ENCODE measurements around the gene PKP3. TPM values are rescaled to one million over a fixed set of nuclear protein-coding genes. Genes with fewer than 3 reads are reported as not detected.
A peak's percentile ranks its signal among the peaks of the same experiment; 100 is the strongest.

The PKP3 gene
- total and polyA plus RNA-seq, 7 experiments from 2014 or later, result not detected

- ChIA-PET CTCF (no interaction called here), POLR2A (no interaction called here)
- no peaks in the 10 kb centered on the region for H3K27me3 ChIP-seq (ENCODE audit: control insufficient read depth in 2 of 2, insufficient read depth in 2 of 2, low read length in 2 of 2)
- Mint-ChIP-seq H3K4me3 (peak overlapping the region in 5 of 10 donors; percentile 20 to 45 (median 22)), H3K4me1 (peaks cover 33 to 49% (median 48%) of the 10 kb centered on the region in 7 donors), H3K27me3 (peaks cover 0 to 7% (median 0%) of the 10 kb centered on the region in 5 donors), H3K9me3 (peaks cover 0 to 3% (median 0%) of the 10 kb centered on the region in 11 donors), H3K27ac (peak overlapping the region in 8 of 9 donors; percentile 33 to 75 (median 56)), H3K36me3 (no peaks in the 10 kb centered on the region)
- no peaks in the 10 kb centered on the region for H3K9me3 ChIP-seq (ENCODE audit: control insufficient read depth in 2 of 3, low read length in 3 of 3)
- no peak overlapping the region for H3K4me3 ChIP-seq (ENCODE audit: low read length)
- DNase-seq (no peak), ATAC-seq (peak; percentile 50)
- intact Hi-C loops (cut with micrococcal nuclease), result no loop called here
- H3K4me1 ChIP-seq (ENCODE audit: control insufficient read depth in 2 of 2, insufficient read depth in 2 of 2, low read length in 2 of 2), result peaks cover 9 to 15% of the 10 kb centered on the region in 2 donors
- no peaks in the 10 kb centered on the region for H3K36me3 ChIP-seq (ENCODE audit: control insufficient read depth in 2 of 3, insufficient read depth in 3 of 3, low read length in 3 of 3)
- no peak overlapping the region for H3K27ac ChIP-seq (ENCODE audit: low read depth, low read length)
Observed at GRCh38 chr11:350723-351255, 43.2 kb upstream of the PKP3 start.

GRCh38 chr11:351411-351810, 42.6 kb upstream of the PKP3 start:
- peaks cover 9 to 16% of the 10 kb centered on the region in 2 donors for H3K4me1 ChIP-seq (ENCODE audit: control insufficient read depth in 2 of 2, insufficient read depth in 2 of 2, low read length in 2 of 2)
- Mint-ChIP-seq H3K27me3 (peaks cover 0 to 3% (median 0%) of the 10 kb centered on the region in 5 donors), H3K4me1 (peaks cover 33 to 49% (median 48%) of the 10 kb centered on the region in 7 donors), H3K9me3 (peaks cover 0 to 3% (median 0%) of the 10 kb centered on the region in 11 donors), H3K4me3 (peak overlapping the region in 2 of 10 donors; percentile 22 to 27), H3K27ac (peak overlapping the region in 5 of 9 donors; percentile 1 to 64 (median 33)), H3K36me3 (no peaks in the 10 kb centered on the region)
- DNase-seq (no peak), ATAC-seq (no peak)
- intact Hi-C loops (cut with micrococcal nuclease), result no loop called here
- no peak overlapping the region for H3K27ac ChIP-seq (ENCODE audit: low read depth, low read length)
- no peak overlapping the region for H3K4me3 ChIP-seq (ENCODE audit: low read length)
- POLR2A ChIA-PET, result no interaction called here
- H3K27me3 ChIP-seq (ENCODE audit: control insufficient read depth in 2 of 2, insufficient read depth in 2 of 2, low read length in 2 of 2), result no peaks in the 10 kb centered on the region
- H3K36me3 ChIP-seq (ENCODE audit: control insufficient read depth in 2 of 3, insufficient read depth in 3 of 3, low read length in 3 of 3), result no peaks in the 10 kb centered on the region
- CTCF ChIA-PET, result no interaction called here
- no peaks in the 10 kb centered on the region for H3K9me3 ChIP-seq (ENCODE audit: control insufficient read depth in 2 of 3, low read length in 3 of 3)

- H3K27me3 Mint-ChIP-seq, result peaks cover 0 to 2% (median 0%) of the 10 kb centered on the region in 5 donors
- H3K36me3 ChIP-seq (ENCODE audit: control insufficient read depth in 2 of 3, insufficient read depth in 3 of 3, low read length in 3 of 3), result no peaks in the 10 kb centered on the region
- ChIA-PET CTCF (interaction anchor here (3.4 kb wide), 1 partner anchor 36 kb away, joined by 36 read pairs; no protein-coding TSS in a partner anchor), POLR2A (interaction anchor here (1.0 to 1.4 kb wide), 4 partner anchors 19 to 73 kb away, joined by 3 to 4 read pairs (median 3); no protein-coding TSS in a partner anchor)
- peak overlapping the region; percentile 7 for H3K27ac ChIP-seq (ENCODE audit: low read depth, low read length)
- H3K27me3 ChIP-seq (ENCODE audit: control insufficient read depth in 2 of 2, insufficient read depth in 2 of 2, low read length in 2 of 2), result no peaks in the 10 kb centered on the region
- H3K36me3 Mint-ChIP-seq, result no peaks in the 10 kb centered on the region
- H3K4me3 Mint-ChIP-seq, result peak overlapping the region in 1 of 10 donors; percentile 5
- H3K27ac Mint-ChIP-seq, result peak overlapping the region in 6 of 9 donors; percentile 83 to 99 (median 94)
- no peak for ATAC-seq
- no peak overlapping the region for H3K4me3 ChIP-seq (ENCODE audit: low read length)
- intact Hi-C loops (cut with micrococcal nuclease), result loop anchor here in 1 of 2 donors (2.0 kb wide), 1 partner anchor 16 kb away; no protein-coding TSS in a partner anchor
- no peaks in the 10 kb centered on the region for H3K9me3 ChIP-seq (ENCODE audit: control insufficient read depth in 2 of 3, low read length in 3 of 3)
- H3K9me3 Mint-ChIP-seq, result peaks cover 0 to 3% (median 0%) of the 10 kb centered on the region in 11 donors
- peaks cover 33 to 49% (median 48%) of the 10 kb centered on the region in 7 donors for H3K4me1 Mint-ChIP-seq
- DNase-seq, result no peak
- peaks cover 9 to 16% of the 10 kb centered on the region in 2 donors for H3K4me1 ChIP-seq (ENCODE audit: control insufficient read depth in 2 of 2, insufficient read depth in 2 of 2, low read length in 2 of 2)
Observed at GRCh38 chr11:352456-353031, 41.5 kb upstream of the PKP3 start.

- Mint-ChIP-seq H3K4me1 (peaks cover 33 to 49% (median 48%) of the 10 kb centered on the region in 7 donors), H3K4me3 (peak overlapping the region in 6 of 10 donors; percentile 8 to 69 (median 48))
- no peak overlapping the region for H3K4me3 ChIP-seq (ENCODE audit: low read length)
Observed at GRCh38 chr11:353179-353873, 40.7 kb upstream of the PKP3 start.

GRCh38 chr11:355581-356458, 38.2 kb upstream of the PKP3 start:
- H3K27me3 Mint-ChIP-seq, result peaks cover 0 to 6% (median 0%) of the 10 kb centered on the region in 5 donors
- peaks cover 29 to 45% (median 37%) of the 10 kb centered on the region in 7 donors for H3K4me1 Mint-ChIP-seq
- DNase-seq (peak; percentile 74 to 92 (median 90)), ATAC-seq (peak; percentile 89)
- peak overlapping the region; percentile 97 for H3K27ac ChIP-seq (ENCODE audit: low read depth, low read length)
- H3K36me3 ChIP-seq (ENCODE audit: control insufficient read depth in 2 of 3, insufficient read depth in 3 of 3, low read length in 3 of 3), result no peaks in the 10 kb centered on the region
- intact Hi-C loops (cut with micrococcal nuclease), result loop anchor here (1.0 to 5.0 kb wide), 10 partner anchors 29 to 151 kb away; partner anchors contain the start of genes IFITM1 (in 2 of the 2), PTDSS2 (in 2 of the 2), BET1L (in 1 of the 2) and PSMD13 (in 1 of the 2)
- no peaks in the 10 kb centered on the region for H3K36me3 Mint-ChIP-seq
- peaks cover 9 to 19% of the 10 kb centered on the region in 2 donors for H3K4me1 ChIP-seq (ENCODE audit: control insufficient read depth in 2 of 2, insufficient read depth in 2 of 2, low read length in 2 of 2)
- POLR2A ChIA-PET, result interaction anchor here (0.6 to 2.2 kb wide), 23 partner anchors 13 to 149 kb away, joined by 3 to 40 read pairs (median 7); partner anchors contain the start of genes B4GALNT4, BET1L, IFITM1 and PGGHG
- CTCF ChIA-PET, result interaction anchor here (0.7 to 3.4 kb wide), 10 partner anchors 10 to 105 kb away, joined by 3 to 36 read pairs (median 10); no protein-coding TSS in a partner anchor
- peaks cover 0 to 6% (median 0%) of the 10 kb centered on the region in 11 donors for H3K9me3 Mint-ChIP-seq
- peak overlapping the region in 8 of 10 donors; percentile 83 to 93 (median 88) for H3K4me3 Mint-ChIP-seq
- H3K9me3 ChIP-seq (ENCODE audit: control insufficient read depth in 2 of 3, low read length in 3 of 3), result peaks cover 0 to 3% (median 0%) of the 10 kb centered on the region in 3 experiments
- H3K27me3 ChIP-seq (ENCODE audit: control insufficient read depth in 2 of 2, insufficient read depth in 2 of 2, low read length in 2 of 2), result no peaks in the 10 kb centered on the region
- H3K27ac Mint-ChIP-seq, result peak overlapping the region in 6 of 9 donors; percentile 89 to 99 (median 98)
- H3K4me3 ChIP-seq (ENCODE audit: low read length), result peak overlapping the region; percentile 66

More at GRCh38 chr11:353179-353873, 40.7 kb upstream of the PKP3 start:
- Mint-ChIP-seq H3K27me3 (peaks cover 0 to 2% (median 0%) of the 10 kb centered on the region in 5 donors), H3K36me3 (no peaks in the 10 kb centered on the region), H3K9me3 (peaks cover 0 to 3% (median 0%) of the 10 kb centered on the region in 11 donors), H3K27ac (peak overlapping the region in 7 of 9 donors; percentile 32 to 99 (median 92))
- ATAC-seq (no peak), DNase-seq (no peak)
- Histone ChIP-seq H3K4me1 (ENCODE audit: control insufficient read depth in 2 of 2, insufficient read depth in 2 of 2, low read length in 2 of 2) (peaks cover 9 to 16% of the 10 kb centered on the region in 2 donors), H3K27me3 (ENCODE audit: control insufficient read depth in 2 of 2, insufficient read depth in 2 of 2, low read length in 2 of 2) (no peaks in the 10 kb centered on the region), H3K27ac (ENCODE audit: low read depth, low read length) (peak overlapping the region; percentile 37), H3K36me3 (ENCODE audit: control insufficient read depth in 2 of 3, insufficient read depth in 3 of 3, low read length in 3 of 3) (no peaks in the 10 kb centered on the region), H3K9me3 (ENCODE audit: control insufficient read depth in 2 of 3, low read length in 3 of 3) (no peaks in the 10 kb centered on the region)
- intact Hi-C loops (cut with micrococcal nuclease), result loop anchor here in 1 of 2 donors (2.0 kb wide), 1 partner anchor 17 kb away; no protein-coding TSS in a partner anchor
- POLR2A ChIA-PET, result interaction anchor here (0.8 to 1.4 kb wide), 10 partner anchors 13 to 74 kb away, joined by 3 to 6 read pairs (median 4); partner anchors contain the start of gene IFITM2
- CTCF ChIA-PET, result interaction anchor here (1.0 to 3.4 kb wide), 2 partner anchors 37 to 41 kb away, joined by 3 to 36 read pairs; no protein-coding TSS in a partner anchor

All from naive thymus-derived CD4-positive, alpha-beta T cell (primary cell).